Upper lobe of left lung (tissue), 4 donors: ENCODE measurements around the gene APH1A.

Experiments
- POLR2AphosphoS5 ChIP-seq, 2 donors: sonication (generic); formaldehyde crosslinking; IDR thresholded peaks; one replicate each; pipeline ENCODE4 v1.5.1; 2017; ENCODE audit warnings: antibody characterized with exemption in 2 of 2
- TF ChIP-seq, protein P1 (sequence below), 6 experiments: fragments of 450-650 bp in 4 of 6; fragments of 200-600 bp in 2 of 6; sonication (generic) in 2 of 6; IDR thresholded peaks; one replicate each; pipeline ENCODE4 v1.5.1; 2016 to 2019; ENCODE audit warnings: antibody characterized with exemption in 6 of 6

GRCh38 chr1:150226486-150226885, 42.3 kb downstream of the APH1A start:
- no peak for TF ChIP-seq POLR2AphosphoS5 (IDR thresholded peaks at IDR 0.05)
- TF ChIP-seq, protein P1, sequence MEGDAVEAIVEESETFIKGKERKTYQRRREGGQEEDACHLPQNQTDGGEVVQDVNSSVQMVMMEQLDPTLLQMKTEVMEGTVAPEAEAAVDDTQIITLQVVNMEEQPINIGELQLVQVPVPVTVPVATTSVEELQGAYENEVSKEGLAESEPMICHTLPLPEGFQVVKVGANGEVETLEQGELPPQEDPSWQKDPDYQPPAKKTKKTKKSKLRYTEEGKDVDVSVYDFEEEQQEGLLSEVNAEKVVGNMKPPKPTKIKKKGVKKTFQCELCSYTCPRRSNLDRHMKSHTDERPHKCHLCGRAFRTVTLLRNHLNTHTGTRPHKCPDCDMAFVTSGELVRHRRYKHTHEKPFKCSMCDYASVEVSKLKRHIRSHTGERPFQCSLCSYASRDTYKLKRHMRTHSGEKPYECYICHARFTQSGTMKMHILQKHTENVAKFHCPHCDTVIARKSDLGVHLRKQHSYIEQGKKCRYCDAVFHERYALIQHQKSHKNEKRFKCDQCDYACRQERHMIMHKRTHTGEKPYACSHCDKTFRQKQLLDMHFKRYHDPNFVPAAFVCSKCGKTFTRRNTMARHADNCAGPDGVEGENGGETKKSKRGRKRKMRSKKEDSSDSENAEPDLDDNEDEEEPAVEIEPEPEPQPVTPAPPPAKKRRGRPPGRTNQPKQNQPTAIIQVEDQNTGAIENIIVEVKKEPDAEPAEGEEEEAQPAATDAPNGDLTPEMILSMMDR (IDR thresholded peaks at IDR 0.05), result no peak
